ENCODE results near the gene SLC35F4.

Gene SLC35F4

DNA sequence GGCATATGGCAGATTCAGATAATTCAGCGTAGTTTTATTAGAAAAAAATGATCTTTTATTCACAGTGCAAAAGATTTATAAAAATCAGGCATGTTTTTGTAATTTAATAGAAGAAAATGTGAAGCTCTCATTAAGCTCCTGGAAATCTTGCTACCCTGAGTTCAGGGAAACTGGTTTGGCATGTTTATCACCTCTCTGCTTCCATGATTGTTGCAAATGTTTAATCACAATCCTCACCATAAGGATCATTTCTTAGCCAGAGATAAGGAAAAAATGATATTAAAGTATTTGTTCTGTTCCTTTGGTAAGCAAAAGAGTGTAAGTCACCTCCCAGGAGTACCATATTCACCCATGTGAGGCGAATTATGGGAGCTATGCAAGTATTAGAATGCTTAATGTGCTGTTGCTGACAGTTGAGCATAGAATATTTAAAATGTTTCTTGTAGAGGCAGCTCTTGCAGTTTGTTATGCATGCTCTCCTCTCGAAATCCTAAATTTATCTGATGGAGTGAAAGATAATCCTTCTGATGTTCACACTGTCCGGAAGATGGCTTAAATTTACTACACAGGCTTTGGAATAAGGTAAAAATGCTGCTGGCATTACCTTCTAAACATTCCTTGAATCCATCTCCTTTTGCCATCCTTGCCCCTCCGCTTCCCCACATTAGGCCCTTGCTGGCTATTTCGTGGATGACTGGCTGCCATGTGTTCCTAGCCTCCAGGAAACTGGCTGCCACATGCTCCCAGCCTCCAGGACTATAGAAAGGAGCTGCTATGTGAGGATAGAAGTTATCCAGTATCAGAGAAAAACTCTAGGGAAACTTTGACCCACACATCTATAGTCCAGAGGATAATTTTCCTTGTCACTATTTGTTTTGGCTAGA is 256.5 kb downstream of the SLC35F4 start:
- no peak for DNase-seq

GRCh38 chr14:57607086-57607485 is 258.8 kb downstream of the SLC35F4 start:
- no peak for DNase-seq

- DNase-seq, result no peak
Observed at GRCh38 chr14:57583396-57583795, 282.5 kb downstream of the SLC35F4 start.

GRCh38 chr14:57582746-57583145 is 283.1 kb downstream of the SLC35F4 start:
- DNase-seq, result no peak

DNA sequence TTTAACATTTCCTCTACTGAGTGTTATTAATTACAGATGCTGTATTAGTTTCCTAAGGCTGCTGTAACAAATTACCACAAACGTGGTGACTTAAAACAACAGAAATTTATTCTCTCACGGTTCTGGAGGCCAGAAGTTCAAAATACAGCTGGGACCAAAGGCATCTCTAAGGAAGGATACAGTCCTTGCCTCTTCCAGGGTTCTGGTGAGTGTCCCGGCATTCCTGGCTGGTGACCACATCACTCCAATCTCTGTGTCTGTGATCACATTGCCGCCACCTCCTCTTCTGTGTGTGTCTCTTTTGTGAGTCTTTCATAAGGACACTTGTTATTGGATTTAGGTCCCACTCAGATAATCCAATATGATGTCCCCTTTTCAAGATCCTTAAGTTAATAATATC is 287.1 kb downstream of the SLC35F4 start:
- DNase-seq, result no peak

DNA sequence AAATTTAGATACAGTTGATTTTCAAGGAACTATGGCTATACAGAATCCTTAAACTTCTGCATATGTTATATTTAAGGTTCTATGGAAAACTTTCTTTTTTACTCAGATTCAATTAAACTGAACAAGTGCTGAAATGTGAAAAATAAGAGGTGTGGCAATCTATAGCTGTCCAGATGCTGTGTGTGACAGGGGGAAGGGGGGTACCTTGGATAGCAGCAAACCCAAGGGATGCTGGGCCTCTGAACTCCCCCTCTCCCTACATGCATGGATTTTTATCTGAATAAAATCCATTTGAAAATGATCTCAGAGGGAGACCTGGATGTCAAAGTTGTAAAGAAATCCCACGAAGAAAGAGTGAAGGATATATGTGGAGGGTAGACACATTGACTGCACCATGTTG is 289.4 kb downstream of the SLC35F4 start:
- DNase-seq, result no peak

- no peak for DNase-seq
Observed at GRCh38 chr14:57575482-57575881, 290.4 kb downstream of the SLC35F4 start.

DNA sequence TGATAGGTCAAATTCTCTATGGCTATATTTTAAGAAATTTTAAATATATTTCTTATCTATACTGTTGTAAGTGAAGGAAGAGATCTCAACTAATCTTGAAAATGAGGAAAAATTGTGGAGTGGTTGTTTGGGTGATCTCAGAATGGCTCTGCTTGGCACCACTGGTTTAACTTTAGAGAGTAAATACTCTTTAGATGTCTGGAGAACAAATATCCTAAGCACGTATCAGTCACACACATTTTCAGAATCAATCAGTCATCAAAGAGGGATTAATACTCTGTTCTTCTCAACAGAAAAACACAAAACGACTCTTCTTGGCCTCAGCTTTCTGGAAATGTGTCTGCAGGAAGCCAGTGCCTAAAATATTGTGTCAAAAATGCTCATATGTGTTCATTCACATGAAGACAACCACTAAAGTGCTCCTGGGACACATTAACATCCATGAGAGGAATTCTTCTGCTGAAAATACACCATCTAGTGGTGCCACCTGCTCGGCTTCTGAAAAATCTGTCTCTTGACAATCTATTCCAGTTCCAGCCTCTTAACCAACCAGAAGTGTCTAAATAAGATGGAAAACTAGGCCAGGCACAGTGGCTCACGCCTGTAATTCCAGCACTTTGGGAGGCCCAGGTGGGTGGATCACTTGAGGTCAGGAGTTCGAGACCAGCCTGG is 291.1 kb downstream of the SLC35F4 start:
- DNase-seq, result no peak

GRCh38 chr14:57573173-57573572 is 292.7 kb downstream of the SLC35F4 start:
- no peak for DNase-seq

- no peak for DNase-seq
Observed at GRCh38 chr14:57568554-57568953, 297.3 kb downstream of the SLC35F4 start.

DNA sequence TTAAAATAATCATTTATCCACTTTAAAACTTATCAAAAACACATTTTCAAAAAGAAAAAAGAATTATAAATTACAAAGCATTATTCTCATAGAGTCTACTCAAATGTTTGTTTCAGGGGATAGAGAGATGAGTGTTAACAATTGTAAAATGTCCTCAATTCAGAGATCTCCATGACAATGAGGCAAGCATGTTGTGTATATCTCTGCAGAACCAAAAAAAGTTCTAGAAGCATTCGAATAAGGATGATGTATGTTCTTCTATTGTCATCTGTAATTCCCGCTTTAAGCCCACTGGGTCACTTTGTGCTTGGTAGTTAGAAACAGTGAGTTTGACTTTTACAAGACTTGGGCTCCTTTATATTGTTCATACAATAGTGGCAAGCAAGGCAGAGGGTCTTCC is 298.7 kb downstream of the SLC35F4 start:
- no peak for DNase-seq

DNA sequence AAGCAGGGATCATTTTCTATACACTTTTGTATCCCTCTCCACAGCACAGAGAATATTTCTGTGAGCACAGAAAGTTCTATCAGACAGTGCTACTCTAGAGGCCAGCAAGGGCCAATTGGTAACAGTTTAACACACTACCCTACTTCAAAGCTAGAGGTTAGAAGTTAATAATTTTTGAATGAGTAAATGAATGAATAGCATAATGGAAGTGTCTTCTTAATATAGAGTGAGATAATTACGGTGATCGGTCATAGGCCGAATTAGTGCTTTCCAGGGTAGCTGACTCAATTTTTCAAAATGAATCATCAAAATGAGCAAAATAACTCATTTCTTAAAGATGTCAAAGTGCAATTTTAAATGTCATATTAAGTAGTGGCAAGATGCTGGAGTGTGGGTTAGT is 305.2 kb downstream of the SLC35F4 start:
- DNase-seq, result no peak

DNA sequence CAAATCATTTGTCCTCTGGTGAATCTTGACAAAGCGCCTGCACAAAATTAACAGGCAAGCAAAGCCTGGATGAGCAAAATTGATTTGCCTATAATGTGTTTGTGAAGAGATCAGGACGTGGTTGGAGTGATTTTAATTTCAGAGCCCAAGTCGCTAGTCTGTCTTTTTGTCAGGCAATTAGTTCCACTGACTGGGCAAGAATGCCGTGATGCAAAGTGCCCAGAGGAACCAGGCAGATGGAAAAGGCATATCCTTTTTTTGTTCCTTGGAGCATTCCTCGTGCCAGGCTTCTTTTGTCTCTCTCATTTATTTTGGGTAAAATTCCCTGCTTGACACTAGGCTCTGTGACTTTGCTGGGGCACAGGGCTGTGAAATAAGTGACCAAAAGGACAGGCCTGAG is 306.3 kb downstream of the SLC35F4 start:
- DNase-seq, result no peak

GRCh38 chr14:57549765-57550420 is 316.0 kb downstream of the SLC35F4 start:
- DNase-seq, result no peak

DNA sequence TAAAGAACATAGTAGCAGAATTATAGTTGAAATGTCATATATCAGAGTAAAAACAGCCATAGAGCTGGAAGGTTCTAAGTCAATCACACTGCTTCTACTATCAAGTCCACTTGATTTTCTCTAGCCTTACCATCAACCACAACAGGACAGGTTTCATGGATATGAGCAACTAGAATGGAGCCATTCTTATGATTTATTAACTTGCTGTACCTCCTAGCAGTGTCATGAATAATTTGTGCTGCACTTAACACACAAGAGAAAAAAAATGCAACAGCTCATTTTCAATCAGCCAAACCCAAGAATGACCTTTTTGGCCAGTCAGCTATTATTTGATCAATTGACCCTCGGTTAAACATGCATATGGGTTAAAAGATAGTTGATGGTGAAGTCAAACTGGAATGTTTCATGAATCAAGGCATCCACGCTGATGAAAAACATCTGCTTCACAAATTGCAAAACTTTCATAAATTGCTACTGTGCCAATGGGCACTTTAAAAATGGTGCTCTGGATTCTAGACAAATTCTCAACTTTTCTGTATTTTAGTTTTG is 316.8 kb downstream of the SLC35F4 start:
- no peak for DNase-seq

DNA sequence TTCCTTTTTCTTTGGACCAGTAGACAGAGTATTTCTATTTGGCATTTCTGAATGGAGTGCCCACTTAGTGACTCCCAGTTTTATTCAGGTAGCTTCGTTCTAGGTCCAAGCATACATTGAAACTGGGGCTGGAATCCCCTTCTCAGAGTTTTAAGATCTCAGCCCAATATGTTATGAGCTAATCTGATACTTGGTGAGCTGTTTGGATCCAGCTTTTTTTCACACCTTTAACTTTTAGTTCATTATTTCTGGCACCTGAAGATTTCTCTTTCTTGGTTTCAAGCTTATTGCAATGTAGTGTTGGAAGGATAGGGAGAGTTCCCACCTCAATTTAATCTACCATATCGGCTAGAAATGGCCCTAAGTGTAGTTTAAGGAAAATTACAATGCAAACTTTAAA is 318.8 kb downstream of the SLC35F4 start:
- DNase-seq, result no peak

DNA sequence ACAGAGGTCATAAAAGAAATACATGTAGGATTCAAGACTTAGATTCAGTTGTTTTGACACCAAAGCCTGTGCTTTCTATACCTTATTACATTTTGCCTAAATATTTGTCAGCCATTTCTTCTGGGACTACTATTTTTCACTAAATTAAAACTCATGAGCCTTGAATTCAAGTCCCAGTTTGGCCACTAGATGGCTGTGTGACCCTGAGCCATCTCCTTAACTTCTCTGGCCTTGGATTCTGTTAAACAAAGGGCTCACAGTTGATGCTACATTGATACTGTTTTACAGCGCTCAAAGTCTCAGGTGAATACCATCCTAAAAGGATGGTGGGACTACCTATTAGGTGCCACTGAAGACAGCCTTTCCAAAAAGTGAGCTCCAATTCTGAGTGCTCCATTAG is 332.7 kb downstream of the SLC35F4 start:
- peak; percentile 38 for DNase-seq

DNA sequence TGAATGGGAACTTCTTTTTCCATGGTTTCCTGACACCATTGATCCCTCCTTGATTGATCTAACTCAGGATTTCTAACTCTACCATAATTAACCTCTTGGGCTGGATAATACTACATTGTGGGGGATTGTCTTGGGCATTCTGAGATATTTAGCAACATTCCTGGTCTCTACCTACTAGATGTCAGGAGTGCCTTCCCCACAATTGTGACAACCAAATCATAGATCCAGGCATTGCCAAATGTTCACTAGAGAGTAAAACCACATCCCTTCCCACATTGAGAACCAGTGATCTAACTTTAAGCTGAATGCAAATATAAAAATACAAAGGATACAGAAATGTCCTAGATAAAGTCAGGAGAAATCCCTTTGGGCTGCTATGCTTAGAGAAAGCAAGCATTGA is 335.3 kb downstream of the SLC35F4 start:
- DNase-seq, result no peak

DNA sequence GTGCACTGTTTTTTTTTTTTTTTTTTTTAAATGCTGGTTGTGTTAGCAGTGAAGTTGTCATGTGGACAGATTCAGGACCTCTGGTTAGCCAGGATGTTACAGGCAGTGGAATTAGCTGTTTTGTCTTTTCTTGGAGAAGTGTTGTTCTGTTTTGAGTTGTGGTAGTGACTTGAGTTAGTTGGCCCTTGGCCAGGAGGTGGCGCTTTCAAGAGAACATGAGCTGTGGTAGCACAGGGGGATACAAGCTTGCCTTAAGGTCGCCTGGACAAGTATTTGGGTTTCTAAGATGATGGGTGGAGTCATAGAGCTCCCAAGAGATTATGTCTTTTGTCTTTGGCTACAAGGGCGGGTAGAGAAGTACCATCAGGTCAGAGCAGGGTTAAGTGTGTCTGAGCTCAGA is 338.9 kb downstream of the SLC35F4 start:
- no peak for DNase-seq

DNA sequence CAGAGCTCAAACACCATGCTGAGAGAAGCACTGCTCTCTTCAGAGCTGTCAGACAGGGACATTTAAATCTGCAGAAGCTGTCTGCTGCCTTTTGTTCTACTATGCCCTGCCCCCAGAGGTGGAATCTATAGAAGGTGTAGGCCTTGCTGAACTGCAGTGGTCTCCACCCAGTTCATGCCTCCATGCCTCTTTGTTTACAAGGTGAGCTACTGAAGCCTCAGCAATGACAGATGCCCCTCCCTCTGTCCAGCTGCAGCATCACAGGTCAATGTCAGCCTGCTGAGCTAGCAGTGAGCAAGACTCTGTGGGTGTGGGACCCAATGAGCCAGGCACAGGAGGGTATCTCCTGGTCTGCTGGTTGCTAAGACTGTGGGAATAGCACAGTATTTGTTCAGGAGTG is 346.8 kb downstream of the SLC35F4 start:
- DNase-seq, result no peak
